K562 (cell line): Measurements from ENCODE around the gene PRXL2B. TPM values are rescaled to one million over a fixed set of nuclear protein-coding genes. Genes with fewer than 3 reads are reported as not detected.

Source experiments
- ARNT ChIP-seq, 2 experiments: fragments of 450-650 bp; IDR thresholded peaks; 2 replicates each; pipeline ENCODE4 v1.6.1; 2016; ENCODE audit warnings: mild to moderate bottlenecking in 1 of 2
- ESRRB ChIP-seq: fragments of 250-450 bp; sonication (Bioruptor Pico); IDR thresholded peaks from 2 replicates; pipeline ENCODE4 v1.5.0; 2020; ENCODE audit warnings: mild to moderate bottlenecking, moderate library complexity, borderline replicate concordance
- HDAC8 ChIP-seq: fragments of 450-650 bp; IDR thresholded peaks from 2 replicates; pipeline ENCODE4 v1.6.1; 2016; ENCODE audit warnings: mild to moderate bottlenecking, missing genetic modification characterization, moderate library complexity, missing compliant biosample characterization
- NFRKB ChIP-seq: fragments of 450-650 bp; IDR thresholded peaks from 2 replicates; pipeline ENCODE4 v1.6.1; 2016; ENCODE audit warnings: low read depth
- NRF1 ChIP-seq, 2 experiments: fragments of 450-650 bp; IDR thresholded peaks in 1 of 2; conservative IDR thresholded peaks in 1 of 2; 2 replicates each; pipeline ENCODE4 v1.6.1; 2014; ENCODE audit warnings: mild to moderate bottlenecking in 2 of 2
- POLR3G ChIP-seq: IDR thresholded peaks from 2 replicates; pipeline ENCODE4 v1.6.1; 2011; ENCODE audit not compliant: insufficient read length, insufficient replicate concordance; ENCODE audit errors: extremely low read depth
- RBBP5 ChIP-seq: fragments of 200-600 bp; sonication (generic); IDR thresholded peaks from 2 replicates; pipeline ENCODE4 v1.6.1; 2012; ENCODE audit warnings: borderline replicate concordance, mild to moderate bottlenecking, low read length, control low read depth, inconsistent platforms; ENCODE audit not compliant: insufficient read depth, poor library complexity, severe bottlenecking
- SLC30A9 ChIP-seq: fragments of 250-450 bp; sonication (Bioruptor Pico); IDR thresholded peaks from 2 replicates; pipeline ENCODE4 v1.8.0; 2022; ENCODE audit warnings: mild to moderate bottlenecking, moderate library complexity
- SPI1 ChIP-seq: IDR thresholded peaks from 2 replicates; pipeline ENCODE4 v1.6.1; 2011; ENCODE audit warnings: low read depth, low read length, control low read depth, borderline replicate concordance
- THRAP3 ChIP-seq: fragments of 450-650 bp; IDR thresholded peaks from 2 replicates; pipeline ENCODE4 v1.6.1; 2016; ENCODE audit warnings: mild to moderate bottlenecking, inconsistent platforms, borderline replicate concordance
- ZC3H4 ChIP-seq: sonication (generic); formaldehyde crosslinking; IDR thresholded peaks from 2 replicates; pipeline ENCODE4 v1.9.0; 2021; ENCODE audit warnings: missing genetic modification reagents, borderline replicate concordance
- ZNF766 ChIP-seq: fragments of 200-800 bp; sonication (Bioruptor generic); conservative IDR thresholded peaks from 2 replicates; pipeline ENCODE4 v1.6.1; 2016; ENCODE audit warnings: missing genetic modification characterization, missing compliant biosample characterization
- polyA plus RNA-seq, 8 experiments: library from polyadenylated mRNA; depleted of rRNA in 4 of 8; stranded (reverse) in 5 of 8; unstranded in 3 of 8; fragments of >200 nt; fragmentation: Nextera tagmentation in 2 of 8; fragmentation: Illumina TruSeq in 1 of 8; extraction: Ambion mirVana in 2 of 8; extraction: Trizol in 1 of 8; gene quantifications; 2 replicates each; pipeline versions ENCODE4 v1.2.1 to v1.2.3, GENCODE V29; 2011 to 2014; ENCODE audit warnings: inconsistent platforms in 1 of 8, missing spikeins in 1 of 8
- total RNA-seq, 7 experiments: library from RNA; depleted of rRNA in 6 of 7; stranded (reverse); fragments of >200 nt in 6 of 7; fragmentation: Illumina TruSeq in 2 of 7; extraction: Trizol in 2 of 7; gene quantifications; 2 replicates each; pipeline versions ENCODE4 v1.2.1 to v1.2.3, GENCODE V29; 2011 to 2021; ENCODE audit warnings: low replicate concordance in 1 of 7
- TF ChIP-seq, protein P1 (sequence below): fragments of 450-650 bp; IDR thresholded peaks from 2 replicates; pipeline ENCODE4 v1.6.1; 2016; ENCODE audit warnings: low read depth
- TF ChIP-seq, protein P2 (sequence below): sonication (generic); formaldehyde crosslinking; IDR thresholded peaks from 2 replicates; pipeline ENCODE4 v1.8.0; 2022; ENCODE audit warnings: mild to moderate bottlenecking, missing genetic modification reagents

PRXL2B gene
- total and polyA plus RNA-seq, 9 of the 15 experiments (the other 6 are each of a cell fraction or from before 2014, with no cell fraction given), result 0.99 to 25.3 (median 11.8) TPM

GRCh38 chr1:2547210-2548067 is 39.1 kb upstream of the PRXL2B start (continued):
- TF ChIP-seq ZC3H4 (CRISPR knock-in tag) (0 out of 2 replicates have a peak, but pooled peaks have one; percentile 48), THRAP3 (no peak), ESRRB (no peak), POLR3G (no peak), ZNF766 (CRISPR knock-in tag) (no peak), SPI1 (no peak), SLC30A9 (CRISPR knock-in tag) (no peak), HDAC8 (tag) (no peak), RBBP5 (peak; percentile 10), NFRKB (0 out of 2 replicates have a peak, but pooled peaks have one; percentile 31), NRF1 (conservative IDR thresholded peaks at IDR 0.05 in 1 of 2, IDR thresholded peaks at IDR 0.05 in 1 of 2) (peak; percentile 6 to 16; a peak in 1 of 4 replicates), ARNT (IDR thresholded peaks at IDR 0.05) (no peak)
- TF ChIP-seq, protein P1, sequence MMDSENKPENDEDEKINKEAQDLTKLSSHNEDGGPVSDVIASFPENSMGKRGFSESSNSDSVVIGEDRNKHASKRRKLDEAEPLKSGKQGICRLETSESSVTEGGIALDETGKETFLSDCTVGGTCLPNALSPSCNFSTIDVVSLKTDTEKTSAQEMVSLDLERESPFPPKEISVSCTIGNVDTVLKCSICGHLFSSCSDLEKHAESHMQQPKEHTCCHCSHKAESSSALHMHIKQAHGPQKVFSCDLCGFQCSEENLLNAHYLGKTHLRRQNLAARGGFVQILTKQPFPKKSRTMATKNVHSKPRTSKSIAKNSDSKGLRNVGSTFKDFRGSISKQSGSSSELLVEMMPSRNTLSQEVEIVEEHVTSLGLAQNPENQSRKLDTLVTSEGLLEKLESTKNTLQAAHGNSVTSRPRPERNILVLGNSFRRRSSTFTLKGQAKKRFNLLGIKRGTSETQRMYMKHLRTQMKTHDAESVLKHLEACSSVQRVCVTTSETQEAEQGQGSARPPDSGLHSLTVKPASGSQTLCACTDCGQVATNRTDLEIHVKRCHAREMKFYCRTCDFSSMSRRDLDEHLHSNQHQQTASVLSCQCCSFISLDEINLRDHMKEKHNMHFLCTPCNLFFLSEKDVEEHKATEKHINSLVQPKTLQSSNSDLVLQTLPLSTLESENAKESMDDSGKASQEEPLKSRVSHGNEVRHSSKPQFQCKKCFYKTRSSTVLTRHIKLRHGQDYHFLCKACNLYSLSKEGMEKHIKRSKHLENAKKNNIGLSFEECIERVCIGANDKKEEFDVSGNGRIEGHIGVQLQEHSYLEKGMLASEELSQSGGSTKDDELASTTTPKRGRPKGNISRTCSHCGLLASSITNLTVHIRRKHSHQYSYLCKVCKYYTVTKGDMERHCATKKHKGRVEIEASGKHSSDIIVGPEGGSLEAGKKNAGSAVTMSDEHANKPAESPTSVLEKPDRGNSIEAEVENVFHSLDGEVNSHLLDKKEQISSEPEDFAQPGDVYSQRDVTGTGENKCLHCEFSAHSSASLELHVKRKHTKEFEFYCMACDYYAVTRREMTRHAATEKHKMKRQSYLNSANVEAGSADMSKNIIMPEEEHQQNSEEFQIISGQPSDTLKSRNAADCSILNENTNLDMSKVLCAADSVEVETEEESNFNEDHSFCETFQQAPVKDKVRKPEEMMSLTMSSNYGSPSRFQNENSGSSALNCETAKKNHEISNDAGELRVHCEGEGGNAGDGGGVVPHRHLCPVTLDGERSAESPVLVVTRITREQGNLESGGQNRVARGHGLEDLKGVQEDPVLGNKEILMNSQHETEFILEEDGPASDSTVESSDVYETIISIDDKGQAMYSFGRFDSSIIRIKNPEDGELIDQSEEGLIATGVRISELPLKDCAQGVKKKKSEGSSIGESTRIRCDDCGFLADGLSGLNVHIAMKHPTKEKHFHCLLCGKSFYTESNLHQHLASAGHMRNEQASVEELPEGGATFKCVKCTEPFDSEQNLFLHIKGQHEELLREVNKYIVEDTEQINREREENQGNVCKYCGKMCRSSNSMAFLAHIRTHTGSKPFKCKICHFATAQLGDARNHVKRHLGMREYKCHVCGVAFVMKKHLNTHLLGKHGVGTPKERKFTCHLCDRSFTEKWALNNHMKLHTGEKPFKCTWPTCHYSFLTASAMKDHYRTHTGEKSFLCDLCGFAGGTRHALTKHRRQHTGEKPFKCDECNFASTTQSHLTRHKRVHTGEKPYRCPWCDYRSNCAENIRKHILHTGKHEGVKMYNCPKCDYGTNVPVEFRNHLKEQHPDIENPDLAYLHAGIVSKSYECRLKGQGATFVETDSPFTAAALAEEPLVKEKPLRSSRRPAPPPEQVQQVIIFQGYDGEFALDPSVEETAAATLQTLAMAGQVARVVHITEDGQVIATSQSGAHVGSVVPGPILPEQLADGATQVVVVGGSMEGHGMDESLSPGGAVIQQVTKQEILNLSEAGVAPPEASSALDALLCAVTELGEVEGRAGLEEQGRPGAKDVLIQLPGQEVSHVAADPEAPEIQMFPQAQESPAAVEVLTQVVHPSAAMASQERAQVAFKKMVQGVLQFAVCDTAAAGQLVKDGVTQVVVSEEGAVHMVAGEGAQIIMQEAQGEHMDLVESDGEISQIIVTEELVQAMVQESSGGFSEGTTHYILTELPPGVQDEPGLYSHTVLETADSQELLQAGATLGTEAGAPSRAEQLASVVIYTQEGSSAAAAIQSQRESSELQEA, result no peak
- TF ChIP-seq, protein P2, sequence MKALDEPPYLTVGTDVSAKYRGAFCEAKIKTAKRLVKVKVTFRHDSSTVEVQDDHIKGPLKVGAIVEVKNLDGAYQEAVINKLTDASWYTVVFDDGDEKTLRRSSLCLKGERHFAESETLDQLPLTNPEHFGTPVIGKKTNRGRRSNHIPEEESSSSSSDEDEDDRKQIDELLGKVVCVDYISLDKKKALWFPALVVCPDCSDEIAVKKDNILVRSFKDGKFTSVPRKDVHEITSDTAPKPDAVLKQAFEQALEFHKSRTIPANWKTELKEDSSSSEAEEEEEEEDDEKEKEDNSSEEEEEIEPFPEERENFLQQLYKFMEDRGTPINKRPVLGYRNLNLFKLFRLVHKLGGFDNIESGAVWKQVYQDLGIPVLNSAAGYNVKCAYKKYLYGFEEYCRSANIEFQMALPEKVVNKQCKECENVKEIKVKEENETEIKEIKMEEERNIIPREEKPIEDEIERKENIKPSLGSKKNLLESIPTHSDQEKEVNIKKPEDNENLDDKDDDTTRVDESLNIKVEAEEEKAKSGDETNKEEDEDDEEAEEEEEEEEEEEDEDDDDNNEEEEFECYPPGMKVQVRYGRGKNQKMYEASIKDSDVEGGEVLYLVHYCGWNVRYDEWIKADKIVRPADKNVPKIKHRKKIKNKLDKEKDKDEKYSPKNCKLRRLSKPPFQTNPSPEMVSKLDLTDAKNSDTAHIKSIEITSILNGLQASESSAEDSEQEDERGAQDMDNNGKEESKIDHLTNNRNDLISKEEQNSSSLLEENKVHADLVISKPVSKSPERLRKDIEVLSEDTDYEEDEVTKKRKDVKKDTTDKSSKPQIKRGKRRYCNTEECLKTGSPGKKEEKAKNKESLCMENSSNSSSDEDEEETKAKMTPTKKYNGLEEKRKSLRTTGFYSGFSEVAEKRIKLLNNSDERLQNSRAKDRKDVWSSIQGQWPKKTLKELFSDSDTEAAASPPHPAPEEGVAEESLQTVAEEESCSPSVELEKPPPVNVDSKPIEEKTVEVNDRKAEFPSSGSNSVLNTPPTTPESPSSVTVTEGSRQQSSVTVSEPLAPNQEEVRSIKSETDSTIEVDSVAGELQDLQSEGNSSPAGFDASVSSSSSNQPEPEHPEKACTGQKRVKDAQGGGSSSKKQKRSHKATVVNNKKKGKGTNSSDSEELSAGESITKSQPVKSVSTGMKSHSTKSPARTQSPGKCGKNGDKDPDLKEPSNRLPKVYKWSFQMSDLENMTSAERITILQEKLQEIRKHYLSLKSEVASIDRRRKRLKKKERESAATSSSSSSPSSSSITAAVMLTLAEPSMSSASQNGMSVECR (CRISPR knock-in tag), result no peak
